PFSK-1 (cell line): ENCODE data around the gene KIAA0232.

Source experiments
- FOXP2 ChIP-seq: optimal IDR thresholded peaks from 2 replicates; pipeline ENCODE3; 2011; ENCODE audit warnings: borderline replicate concordance, control low read depth, inconsistent platforms; ENCODE audit not compliant: insufficient read depth; ENCODE audit errors: extremely low read length, extremely low read depth
- POLR2AphosphoS5 ChIP-seq: IDR thresholded peaks from 2 replicates; pipeline ENCODE4 v1.6.1; 2012; ENCODE audit warnings: low read depth, mild to moderate bottlenecking, control low read depth, low read length, moderate library complexity
- SIN3A ChIP-seq: IDR thresholded peaks from 2 replicates; pipeline ENCODE4 v1.6.1; 2012; ENCODE audit warnings: mild to moderate bottlenecking, low read length, moderate library complexity, borderline replicate concordance; ENCODE audit not compliant: insufficient read depth
- TAF1 ChIP-seq: IDR thresholded peaks from 2 replicates; pipeline ENCODE4 v1.6.1; 2012; ENCODE audit warnings: low read length, control low read depth, borderline replicate concordance; ENCODE audit not compliant: insufficient read depth
- TF ChIP-seq, protein P1 (sequence below), 2 experiments: IDR thresholded peaks; 2 replicates each; pipeline versions ENCODE4 v1.6.1 to v1.8.0; 2011 to 2012; ENCODE audit warnings: low read depth in 2 of 2, low read length in 2 of 2, control low read depth in 1 of 2, inconsistent platforms in 1 of 2, mild to moderate bottlenecking in 1 of 2, moderate library complexity in 1 of 2; ENCODE audit not compliant: insufficient read depth in 1 of 2

KIAA0232 gene

GRCh38 chr4:6881908-6882307 lies 99.4 kb downstream of the KIAA0232 start:
- TF ChIP-seq, protein P1, sequence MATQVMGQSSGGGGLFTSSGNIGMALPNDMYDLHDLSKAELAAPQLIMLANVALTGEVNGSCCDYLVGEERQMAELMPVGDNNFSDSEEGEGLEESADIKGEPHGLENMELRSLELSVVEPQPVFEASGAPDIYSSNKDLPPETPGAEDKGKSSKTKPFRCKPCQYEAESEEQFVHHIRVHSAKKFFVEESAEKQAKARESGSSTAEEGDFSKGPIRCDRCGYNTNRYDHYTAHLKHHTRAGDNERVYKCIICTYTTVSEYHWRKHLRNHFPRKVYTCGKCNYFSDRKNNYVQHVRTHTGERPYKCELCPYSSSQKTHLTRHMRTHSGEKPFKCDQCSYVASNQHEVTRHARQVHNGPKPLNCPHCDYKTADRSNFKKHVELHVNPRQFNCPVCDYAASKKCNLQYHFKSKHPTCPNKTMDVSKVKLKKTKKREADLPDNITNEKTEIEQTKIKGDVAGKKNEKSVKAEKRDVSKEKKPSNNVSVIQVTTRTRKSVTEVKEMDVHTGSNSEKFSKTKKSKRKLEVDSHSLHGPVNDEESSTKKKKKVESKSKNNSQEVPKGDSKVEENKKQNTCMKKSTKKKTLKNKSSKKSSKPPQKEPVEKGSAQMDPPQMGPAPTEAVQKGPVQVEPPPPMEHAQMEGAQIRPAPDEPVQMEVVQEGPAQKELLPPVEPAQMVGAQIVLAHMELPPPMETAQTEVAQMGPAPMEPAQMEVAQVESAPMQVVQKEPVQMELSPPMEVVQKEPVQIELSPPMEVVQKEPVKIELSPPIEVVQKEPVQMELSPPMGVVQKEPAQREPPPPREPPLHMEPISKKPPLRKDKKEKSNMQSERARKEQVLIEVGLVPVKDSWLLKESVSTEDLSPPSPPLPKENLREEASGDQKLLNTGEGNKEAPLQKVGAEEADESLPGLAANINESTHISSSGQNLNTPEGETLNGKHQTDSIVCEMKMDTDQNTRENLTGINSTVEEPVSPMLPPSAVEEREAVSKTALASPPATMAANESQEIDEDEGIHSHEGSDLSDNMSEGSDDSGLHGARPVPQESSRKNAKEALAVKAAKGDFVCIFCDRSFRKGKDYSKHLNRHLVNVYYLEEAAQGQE (IDR thresholded peaks at IDR 0.05; ENCODE audit: insufficient read depth in 1 of 2, low read depth in 2 of 2, low read length in 2 of 2), result no peak
- TF ChIP-seq FOXP2, result no peak
- no peak for TF ChIP-seq POLR2AphosphoS5

- TF ChIP-seq FOXP2 (no peak), POLR2AphosphoS5 (no peak), SIN3A (no peak), TAF1 (no peak)
- TF ChIP-seq, protein P1 (IDR thresholded peaks at IDR 0.05; ENCODE audit: insufficient read depth in 1 of 2, low read depth in 2 of 2, low read length in 2 of 2), result no peak
These were observed 101.9 kb downstream of the KIAA0232 start for GRCh38 chr4:6884341-6884870.

- TF ChIP-seq TAF1 (no peak), POLR2AphosphoS5 (no peak), SIN3A (no peak), FOXP2 (no peak)
- TF ChIP-seq, protein P1 (IDR thresholded peaks at IDR 0.05; ENCODE audit: insufficient read depth in 1 of 2, low read depth in 2 of 2, low read length in 2 of 2), result no peak
These were observed 103.5 kb downstream of the KIAA0232 start for GRCh38 chr4:6885953-6886557.

- TF ChIP-seq SIN3A (no peak), POLR2AphosphoS5 (no peak), TAF1 (no peak), FOXP2 (no peak)
These were observed 104.4 kb downstream of the KIAA0232 start for GRCh38 chr4:6886886-6887285.

DNA sequence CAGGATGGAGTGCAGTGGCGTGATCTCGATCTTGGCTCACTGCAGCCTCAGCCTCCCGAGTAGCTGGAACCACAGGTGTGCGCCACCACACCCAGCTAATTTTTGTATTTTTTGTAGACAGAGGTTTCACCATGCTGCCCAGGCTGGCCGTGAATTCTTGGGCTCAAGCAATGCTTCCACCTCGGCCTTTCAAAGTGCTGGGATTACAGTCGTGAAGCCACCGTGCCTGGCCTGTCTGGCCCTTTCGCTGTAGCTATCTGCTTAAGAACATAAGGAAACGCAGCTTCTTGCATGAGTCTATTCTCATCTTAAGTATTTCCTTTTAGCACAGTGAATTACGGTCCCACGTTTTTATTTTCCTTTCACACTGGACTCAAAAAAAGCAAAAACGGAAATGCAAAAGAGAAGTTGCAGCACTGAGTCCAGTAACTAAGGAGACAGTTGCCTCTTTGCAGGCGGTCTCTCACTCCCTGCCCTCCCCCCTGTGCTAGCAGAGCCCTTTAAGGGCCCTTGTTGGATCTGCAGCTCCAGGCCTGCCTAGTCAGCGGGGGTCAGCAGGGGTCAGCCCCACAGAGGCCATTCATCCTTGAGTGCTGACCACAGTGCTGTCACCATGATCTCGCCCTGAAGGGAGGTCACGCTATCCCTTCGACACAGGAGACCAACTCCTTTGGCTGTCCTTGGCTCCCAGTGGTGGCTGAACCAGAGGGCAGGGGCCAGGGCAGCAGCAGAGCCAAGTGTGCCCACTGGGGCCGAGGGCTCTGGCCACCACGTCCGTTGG lies 105.3 kb downstream of the KIAA0232 start:
- no peak for TF ChIP-seq FOXP2

DNA sequence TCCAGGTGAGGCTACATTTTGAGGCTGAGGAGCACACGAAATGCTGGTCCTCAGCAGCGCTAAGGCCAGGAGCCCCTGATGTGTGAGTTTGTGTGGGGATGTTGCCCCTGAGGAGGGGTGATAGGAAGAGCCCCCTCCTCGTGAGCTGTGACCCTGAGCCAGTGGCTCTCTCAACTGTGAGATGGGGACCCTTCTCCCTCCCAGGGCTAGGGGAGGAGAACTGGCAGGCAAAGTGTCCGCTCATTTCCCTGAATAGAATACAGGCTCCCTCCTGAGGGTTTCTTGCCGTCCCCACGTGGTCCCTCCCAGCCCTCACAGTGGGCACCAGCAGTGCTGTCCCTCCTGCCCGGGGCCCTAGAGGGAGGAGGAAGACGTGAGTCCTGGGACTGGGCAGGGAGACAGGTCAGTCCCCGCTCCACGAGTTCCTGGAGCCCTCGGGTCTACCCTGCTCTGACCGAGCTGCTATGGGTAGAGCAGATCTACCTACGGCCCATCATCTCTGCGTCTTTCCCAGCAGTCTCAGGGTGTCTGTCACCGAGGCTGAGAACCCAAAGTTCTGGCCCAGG lies 106.1 kb downstream of the KIAA0232 start:
- no peak for TF ChIP-seq TAF1
- TF ChIP-seq FOXP2, result no peak
- no peak for TF ChIP-seq POLR2AphosphoS5
- TF ChIP-seq, protein P1 (IDR thresholded peaks at IDR 0.05; ENCODE audit: insufficient read depth in 1 of 2, low read depth in 2 of 2, low read length in 2 of 2), result no peak
- no peak for TF ChIP-seq SIN3A
